HEK293 (cell line): Measurements from ENCODE around the gene PCBP2.
A peak's percentile ranks its signal among the peaks of the same experiment; 100 is the strongest.

Source experiments
- CTCF ChIA-PET: fragments of 350-600 bp; formaldehyde crosslinking; extraction: SDS; loops from one replicate; lab custom pipeline; 2021; ENCODE audit warnings: antibody characterized with exemption; lab: Yijun Ruan, JAX
- POLR2A ChIA-PET: fragments of 300-600 bp; formaldehyde crosslinking; extraction: SDS; loops from one replicate; lab custom pipeline; 2020; ENCODE audit warnings: antibody characterized with exemption, inconsistent platforms; lab: Yijun Ruan, JAX
- H3K27ac ChIP-seq: fragments of 200-500 bp; sonication (Bioruptor generic); 2 replicates; pipeline ENCODE4 v1.5.1; 2014; ENCODE audit warnings: low read depth, low read length, control low read depth, inconsistent platforms; ENCODE audit errors: extremely low read depth
- H3K36me3 ChIP-seq, 2 experiments: fragments of 200-500 bp in 1 of 2; sonication (Bioruptor generic) in 1 of 2; 1 replicate in 1 of 2; 2 replicates in 1 of 2; pipeline ENCODE4 v1.5.1; 2014 to 2017; ENCODE audit warnings: inconsistent platforms in 2 of 2, low read length in 2 of 2; ENCODE audit not compliant: control insufficient read depth in 2 of 2, insufficient read depth in 1 of 2
- H3K4me1 ChIP-seq: fragments of 200-500 bp; sonication (Bioruptor generic); 2 replicates; pipeline ENCODE4 v1.5.1; 2014; ENCODE audit warnings: mild to moderate bottlenecking, low read length, inconsistent platforms; ENCODE audit not compliant: control insufficient read depth, insufficient read depth
- H3K4me3 ChIP-seq: 2 replicates; pipeline ENCODE4 v1.5.1; 2011; ENCODE audit warnings: low read depth, mild to moderate bottlenecking, control low read depth, low read length, moderate library complexity
- H3K9me3 ChIP-seq: fragments of 200-500 bp; sonication (Bioruptor generic); 2 replicates; pipeline ENCODE4 v1.5.1; 2014; ENCODE audit warnings: low read depth, low read length, inconsistent platforms; ENCODE audit not compliant: control insufficient read depth, insufficient read depth
- GLI4 ChIP-seq: fragments of 450-650 bp; formaldehyde crosslinking; IDR thresholded peaks from 2 replicates; pipeline ENCODE4 v1.5.1; 2016; ENCODE audit warnings: missing biosample characterization, missing genetic modification characterization
- KLF17 ChIP-seq: fragments of 450-650 bp; formaldehyde crosslinking; IDR thresholded peaks from 2 replicates; pipeline ENCODE4 v1.5.1; 2016; ENCODE audit warnings: missing biosample characterization, missing genetic modification characterization
- OSR2 ChIP-seq: fragments of 450-650 bp; formaldehyde crosslinking; IDR thresholded peaks from 2 replicates; pipeline ENCODE4 v1.5.1; 2016; ENCODE audit warnings: missing biosample characterization, missing genetic modification characterization
- PRDM2 ChIP-seq: fragments of 450-650 bp; formaldehyde crosslinking; IDR thresholded peaks from 2 replicates; pipeline ENCODE4 v1.5.1; 2016; ENCODE audit warnings: missing biosample characterization, missing genetic modification characterization, borderline replicate concordance
- ZFHX2 ChIP-seq: fragments of 450-650 bp; formaldehyde crosslinking; conservative IDR thresholded peaks from 2 replicates; pipeline ENCODE4 v1.5.1; 2016; ENCODE audit warnings: missing biosample characterization, missing genetic modification characterization
- ZNF221 ChIP-seq: fragments of 450-650 bp; formaldehyde crosslinking; IDR thresholded peaks from 2 replicates; pipeline ENCODE4 v1.5.1; 2017; ENCODE audit warnings: missing biosample characterization, missing genetic modification characterization, borderline replicate concordance
- ZNF266 ChIP-seq: fragments of 450-650 bp; formaldehyde crosslinking; IDR thresholded peaks from 2 replicates; pipeline ENCODE4 v1.5.1; 2016; ENCODE audit warnings: missing biosample characterization, missing genetic modification characterization, low read depth
- ZNF292 ChIP-seq: fragments of 450-650 bp; formaldehyde crosslinking; IDR thresholded peaks from 2 replicates; pipeline ENCODE4 v1.5.1; 2016; ENCODE audit warnings: low read depth, missing biosample characterization, missing genetic modification characterization, borderline replicate concordance
- ZNF404 ChIP-seq: fragments of 450-650 bp; formaldehyde crosslinking; IDR thresholded peaks from 2 replicates; pipeline ENCODE4 v1.5.1; 2017; ENCODE audit warnings: missing biosample characterization, missing genetic modification characterization
- ZNF48 ChIP-seq: fragments of 450-650 bp; formaldehyde crosslinking; IDR thresholded peaks from 2 replicates; pipeline ENCODE4 v1.5.1; 2016; ENCODE audit warnings: missing biosample characterization, missing genetic modification characterization
- ZNF610 ChIP-seq: fragments of 450-650 bp; formaldehyde crosslinking; IDR thresholded peaks from 2 replicates; pipeline ENCODE4 v1.5.1; 2016; ENCODE audit warnings: missing biosample characterization, missing genetic modification characterization, borderline replicate concordance
- ZNF621 ChIP-seq: fragments of 450-650 bp; formaldehyde crosslinking; IDR thresholded peaks from 2 replicates; pipeline ENCODE4 v1.5.1; 2017; ENCODE audit warnings: missing biosample characterization, missing genetic modification characterization
- ZNF707 ChIP-seq: fragments of 450-650 bp; formaldehyde crosslinking; IDR thresholded peaks from 2 replicates; pipeline ENCODE4 v1.5.1; 2016; ENCODE audit warnings: missing biosample characterization, missing genetic modification characterization
- ZNF768 ChIP-seq: fragments of 450-650 bp; formaldehyde crosslinking; IDR thresholded peaks from 2 replicates; pipeline ENCODE4 v1.5.1; 2018; ENCODE audit warnings: missing biosample characterization, mild to moderate bottlenecking, missing genetic modification characterization
- ZNF776 ChIP-seq: fragments of 450-650 bp; formaldehyde crosslinking; IDR thresholded peaks from 2 replicates; pipeline ENCODE4 v1.5.0; 2017; ENCODE audit warnings: missing biosample characterization, missing genetic modification characterization, borderline replicate concordance
- ZNF791 ChIP-seq: fragments of 450-650 bp; formaldehyde crosslinking; IDR thresholded peaks from 2 replicates; pipeline ENCODE4 v1.5.1; 2016; ENCODE audit warnings: missing biosample characterization, missing genetic modification characterization
- ZNF837 ChIP-seq: fragments of 450-650 bp; formaldehyde crosslinking; IDR thresholded peaks from 2 replicates; pipeline ENCODE4 v1.5.1; 2016; ENCODE audit warnings: missing biosample characterization, missing genetic modification characterization
- ZXDB ChIP-seq: fragments of 450-650 bp; formaldehyde crosslinking; IDR thresholded peaks from 2 replicates; pipeline ENCODE4 v1.5.1; 2016; ENCODE audit warnings: missing biosample characterization, missing genetic modification characterization
- TF ChIP-seq, protein P1 (sequence below): fragments of 450-650 bp; formaldehyde crosslinking; IDR thresholded peaks from 2 replicates; pipeline ENCODE4 v1.5.1; 2016; ENCODE audit warnings: missing biosample characterization, missing genetic modification characterization

PCBP2 gene

DNA sequence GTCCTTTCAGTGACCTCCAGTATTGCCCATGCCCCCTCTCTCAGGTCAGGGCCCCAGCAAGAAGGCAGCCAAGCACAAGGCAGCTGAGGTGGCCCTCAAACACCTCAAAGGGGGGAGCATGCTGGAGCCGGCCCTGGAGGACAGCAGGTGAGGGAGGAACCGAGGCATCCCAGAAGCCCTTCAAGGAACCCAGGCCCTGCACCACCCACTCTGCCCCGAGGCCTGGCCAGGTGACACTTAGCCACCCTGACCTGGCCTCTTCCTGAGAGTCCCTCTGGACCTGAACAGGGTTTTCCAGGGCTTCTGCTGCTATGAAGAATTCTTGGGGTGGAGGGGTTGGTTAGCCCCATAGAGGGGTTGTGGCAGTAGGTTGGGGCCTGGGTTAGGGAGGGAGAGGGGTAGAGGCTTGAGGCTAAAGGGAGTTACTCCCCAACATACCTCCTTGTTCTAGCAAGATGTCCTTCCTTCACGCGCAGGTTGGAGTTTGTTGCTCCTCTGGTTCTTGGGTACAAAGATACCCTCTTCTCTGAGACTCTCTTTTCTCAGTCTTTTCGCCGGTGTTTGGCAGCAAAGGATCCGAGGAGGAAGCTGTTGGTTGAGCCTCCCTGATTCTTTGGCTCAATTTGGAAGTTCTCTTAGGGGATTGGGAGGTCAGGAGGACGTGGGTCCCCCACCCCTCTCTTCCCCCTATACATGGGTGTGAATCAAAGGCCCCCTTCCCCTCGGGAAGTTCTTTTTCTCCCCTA, 51.3 kb downstream of the PCBP2 start (continued):
- TF ChIP-seq PRDM2 (tag by site-specific recombination), result no peak
- TF ChIP-seq ZNF791 (tag by site-specific recombination), result no peak
- no peak for TF ChIP-seq ZNF266 (tag by site-specific recombination)
- TF ChIP-seq ZNF768 (tag by site-specific recombination), result no peak
- no peak for TF ChIP-seq ZNF707 (tag by site-specific recombination)
- TF ChIP-seq ZNF610 (tag by site-specific recombination), result no peak
- TF ChIP-seq ZXDB, result no peak
- no peak for TF ChIP-seq ZNF292 (tag by site-specific recombination)
- TF ChIP-seq ZNF48 (tag by site-specific recombination), result no peak
- TF ChIP-seq ZNF621, result no peak
- TF ChIP-seq, all 188 proteins: peak for 0

DNA sequence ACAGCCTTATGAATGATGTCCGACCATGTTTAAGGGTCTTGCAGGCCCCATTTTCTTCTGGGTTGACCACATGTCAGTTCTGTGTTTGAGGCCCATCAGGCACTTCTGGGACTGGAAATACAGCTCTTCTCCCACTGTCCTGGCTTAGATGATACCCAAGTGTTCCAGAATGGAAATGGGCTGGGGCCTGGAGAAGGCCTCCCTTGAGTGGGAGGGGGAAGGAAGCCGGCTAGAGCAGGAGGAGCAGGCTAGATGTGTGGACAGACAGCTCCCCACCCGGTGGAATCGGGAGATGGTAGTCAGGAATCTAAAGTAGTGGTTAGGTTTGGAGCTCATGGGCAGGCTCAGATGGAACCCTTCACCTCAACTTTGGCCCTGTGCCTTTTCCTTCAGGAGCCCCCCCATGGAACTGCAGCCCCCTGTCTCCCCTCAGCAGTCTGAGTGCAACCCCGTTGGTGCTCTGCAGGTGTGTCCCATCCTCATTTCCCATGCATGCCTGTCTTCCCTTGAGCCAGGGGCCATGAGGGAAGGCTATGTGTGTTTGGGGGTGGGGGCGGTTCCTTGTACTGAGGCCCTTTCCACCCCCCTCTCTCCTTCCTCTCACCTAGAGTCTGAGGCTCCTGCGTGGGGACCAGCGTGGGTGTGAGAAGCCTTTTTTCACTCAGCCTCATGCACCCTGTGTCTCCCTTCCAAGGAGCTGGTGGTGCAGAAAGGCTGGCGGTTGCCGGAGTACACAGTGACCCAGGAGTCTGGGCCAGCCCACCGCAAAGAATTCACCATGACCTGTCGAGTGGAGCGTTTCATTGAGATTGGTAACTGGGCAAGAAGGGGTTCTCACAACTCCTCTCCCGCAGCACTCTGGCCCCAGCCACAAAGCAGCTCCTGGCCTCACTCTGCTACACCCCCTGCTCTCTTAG, 52.4 kb downstream of the PCBP2 start:
- POLR2A ChIA-PET, result no interaction called here
- TF ChIP-seq ZFHX2 (tag by site-specific recombination), result peak; percentile 44
- TF ChIP-seq ZNF404 (tag by site-specific recombination), result no peak
- Histone ChIP-seq H3K9me3 (no peaks in the 10 kb centered on the region), H3K4me3 (no peak overlapping the region), H3K36me3 (peaks cover 0 to 47% of the 10 kb centered on the region in 2 experiments; a peak in 1 of 3 replicates), H3K4me1 (peaks cover 10% of the 10 kb centered on the region), H3K27ac (no peak overlapping the region)
- CTCF ChIA-PET, result interaction anchor here (0.6 to 2.0 kb wide), 7 partner anchors 22 to 183 kb away, joined by 3 to 8 read pairs (median 4); partner anchors contain the start of gene AAAS

DNA sequence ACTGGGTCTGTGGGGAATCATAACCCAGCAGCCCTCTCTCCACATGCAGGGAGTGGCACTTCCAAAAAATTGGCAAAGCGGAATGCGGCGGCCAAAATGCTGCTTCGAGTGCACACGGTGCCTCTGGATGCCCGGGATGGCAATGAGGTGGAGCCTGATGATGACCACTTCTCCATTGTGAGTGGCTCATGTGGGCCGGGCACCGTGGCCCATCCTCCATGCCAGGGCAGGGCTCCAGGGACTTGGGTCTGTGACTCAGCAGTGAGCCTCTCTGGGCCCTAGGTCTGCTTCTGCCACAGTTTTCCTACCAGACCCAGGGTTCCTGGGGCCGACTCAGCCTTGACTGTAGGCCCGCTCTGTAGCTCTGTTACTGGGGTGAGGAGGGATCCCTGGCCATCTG, 53.2 kb downstream of the PCBP2 start:
- CTCF ChIA-PET, result interaction anchor here (0.6 to 2.0 kb wide), 4 partner anchors 26 to 180 kb away, joined by 3 to 10 read pairs (median 6); no protein-coding TSS in a partner anchor
- H3K4me1 ChIP-seq, result peaks cover 8% of the 10 kb centered on the region
- H3K36me3 ChIP-seq, result peaks cover 0 to 47% of the 10 kb centered on the region in 2 experiments; a peak in 1 of 3 replicates
- H3K4me3 ChIP-seq, result no peak overlapping the region
- no peaks in the 10 kb centered on the region for H3K9me3 ChIP-seq
- no peak overlapping the region for H3K27ac ChIP-seq
- POLR2A ChIA-PET, result no interaction called here
- TF ChIP-seq KLF17 (tag by site-specific recombination) (no peak), ZNF221 (no peak), ZNF791 (tag by site-specific recombination) (no peak), ZNF776 (tag by site-specific recombination) (no peak), ZNF837 (tag by site-specific recombination) (no peak), GLI4 (no peak), OSR2 (tag by site-specific recombination) (no peak)
- TF ChIP-seq, protein P1, sequence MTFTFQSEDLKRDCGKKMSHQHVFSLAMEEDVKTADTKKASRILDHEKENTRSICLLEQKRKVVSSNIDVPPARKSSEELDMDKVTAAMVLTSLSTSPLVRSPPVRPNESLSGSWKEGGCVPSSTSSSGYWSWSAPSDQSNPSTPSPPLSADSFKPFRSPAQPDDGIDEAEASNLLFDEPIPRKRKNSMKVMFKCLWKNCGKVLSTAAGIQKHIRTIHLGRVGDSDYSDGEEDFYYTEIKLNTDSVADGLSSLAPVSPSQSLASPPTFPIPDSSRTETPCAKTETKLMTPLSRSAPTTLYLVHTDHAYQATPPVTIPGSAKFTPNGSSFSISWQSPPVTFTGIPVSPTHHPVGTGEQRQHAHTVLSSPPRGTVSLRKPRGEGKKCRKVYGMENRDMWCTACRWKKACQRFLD (tag by site-specific recombination), result no peak
